SK-MEL-5 (cell line): ENCODE data around the gene B3GALT6. TPM values are rescaled to one million over a fixed set of nuclear protein-coding genes. Genes with fewer than 3 reads are reported as not detected.

Source experiments
- DNase-seq: peaks from one replicate; pipeline ENCODE4 v3.0.0-alpha.2; 2016; ENCODE audit warnings: low read depth, low spot score
- in situ Hi-C: cut with HindIII; loops from 2 replicates; pipeline ENCODE4 v1.10.0; 2016; ENCODE audit warnings: low sequenced_read_pairs, high pct_unique_total_duplicates, low pct_unique_long_range_greater_than_20kb
- total RNA-seq: library from RNA; depleted of rRNA; stranded (reverse); fragments of >200 nt; shearing (Covaris generic); gene quantifications from 2 replicates; pipeline ENCODE4 v1.2.3, GENCODE V29; 2014

Gene B3GALT6
- total RNA-seq, 1 experiment from 2014 or later, result 29.0 TPM

GRCh38 chr1:1237874-1238701, 6.1 kb downstream of the B3GALT6 start:
- in situ Hi-C loops, result no loop called here
- DNase-seq, result peak; percentile 17

- no peak for DNase-seq
- in situ Hi-C loops, result no loop called here
Observed at GRCh38 chr1:1238702-1239178, 6.7 kb downstream of the B3GALT6 start.

- in situ Hi-C loops, result no loop called here
- DNase-seq, result no peak
Observed at GRCh38 chr1:1239227-1239613, 7.2 kb downstream of the B3GALT6 start.

DNA sequence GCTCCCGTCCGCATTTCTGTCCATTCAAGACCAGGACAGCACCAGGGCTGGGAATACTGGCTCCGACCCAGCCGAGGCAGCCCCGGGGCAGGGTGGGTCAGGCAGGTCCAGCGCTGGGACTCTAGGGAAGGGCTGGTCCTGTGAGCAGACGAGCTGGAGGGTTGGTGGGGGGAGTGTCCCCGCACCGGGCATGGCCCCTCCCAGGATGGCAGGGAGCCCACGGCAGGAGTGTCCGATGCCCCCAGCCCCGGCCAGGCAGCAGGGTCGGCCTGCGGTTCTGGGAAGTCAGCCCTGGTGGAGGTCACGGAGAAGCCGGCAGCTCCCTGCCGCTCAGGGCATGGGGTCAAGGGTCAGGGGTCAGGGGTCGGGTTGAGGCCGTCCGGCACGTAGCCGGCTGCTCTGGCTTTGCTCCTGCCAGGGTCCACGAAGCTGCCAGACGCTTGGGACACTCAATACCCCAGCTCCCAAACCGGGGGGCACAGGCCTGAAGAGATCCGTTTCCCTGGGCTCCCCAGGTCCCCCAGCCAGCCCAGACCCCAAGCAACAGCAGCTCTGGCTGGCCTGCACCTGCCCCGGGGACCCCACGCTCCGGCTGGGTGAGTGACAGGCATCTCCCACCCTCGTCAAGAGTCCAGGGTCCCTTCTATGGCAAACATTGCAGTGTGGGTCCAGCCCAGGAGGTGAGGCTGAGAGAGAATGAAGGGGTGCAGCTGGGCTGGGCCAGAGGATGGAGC, 7.7 kb downstream of the B3GALT6 start:
- DNase-seq, result no peak
- in situ Hi-C loops, result no loop called here

DNA sequence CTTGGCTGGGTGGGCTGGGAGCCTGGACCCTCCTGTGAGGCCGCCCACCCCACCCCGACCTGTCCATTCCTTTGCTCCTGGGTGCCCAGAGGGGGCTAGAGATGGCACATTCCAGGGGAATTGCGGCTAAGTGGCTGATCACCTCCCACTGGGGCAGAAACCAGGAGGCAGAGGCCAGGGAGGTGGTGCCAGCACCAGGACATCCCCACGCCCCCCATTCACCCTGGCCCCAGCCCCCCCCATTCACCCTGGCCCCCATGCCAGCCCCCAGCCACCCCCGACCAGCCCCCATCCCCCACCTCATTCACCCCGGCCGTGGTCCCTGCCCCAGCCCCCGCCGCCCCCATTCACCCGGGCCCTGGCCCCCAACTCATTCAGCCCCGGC, 8.3 kb downstream of the B3GALT6 start:
- no peak for DNase-seq
- in situ Hi-C loops, result no loop called here

DNA sequence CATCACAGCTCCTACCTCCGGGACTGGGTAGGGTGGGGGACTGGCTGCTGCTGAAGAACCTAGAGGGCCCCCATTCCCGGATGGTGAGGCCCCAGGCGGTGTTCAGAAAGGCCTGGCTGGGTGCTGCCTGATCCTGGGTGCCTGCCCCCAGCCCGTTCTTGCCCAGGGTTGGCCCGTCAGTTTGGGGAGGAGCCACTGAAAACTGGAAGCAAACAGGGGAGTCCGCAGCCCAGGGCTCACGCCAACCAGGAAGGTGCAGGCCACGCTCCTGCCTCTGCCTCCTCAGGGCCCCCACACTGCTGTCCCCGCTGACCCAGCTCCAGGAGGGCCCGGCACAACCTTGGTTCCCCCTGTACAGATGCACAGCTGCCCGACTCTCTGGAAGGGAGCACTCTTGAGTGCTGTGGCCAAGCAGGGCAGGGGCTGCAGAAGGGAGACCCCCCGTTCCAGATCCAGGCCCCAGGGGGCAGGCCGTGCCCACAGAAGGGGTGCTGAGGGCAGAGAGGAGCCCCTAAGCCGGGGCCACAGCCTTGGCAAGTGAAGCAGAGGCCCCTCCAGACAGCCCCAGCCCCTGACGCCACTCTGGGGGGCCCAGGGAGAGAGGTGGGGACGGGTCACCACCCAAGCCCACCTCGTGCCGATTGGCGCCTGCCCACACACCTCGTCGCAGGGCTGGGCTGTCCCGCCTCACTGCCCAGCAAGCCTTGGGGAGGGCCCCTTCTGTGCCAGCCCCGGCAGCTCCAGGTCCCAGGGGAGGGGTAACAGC, 9.0 kb downstream of the B3GALT6 start:
- in situ Hi-C loops, result no loop called here
- no peak for DNase-seq

DNA sequence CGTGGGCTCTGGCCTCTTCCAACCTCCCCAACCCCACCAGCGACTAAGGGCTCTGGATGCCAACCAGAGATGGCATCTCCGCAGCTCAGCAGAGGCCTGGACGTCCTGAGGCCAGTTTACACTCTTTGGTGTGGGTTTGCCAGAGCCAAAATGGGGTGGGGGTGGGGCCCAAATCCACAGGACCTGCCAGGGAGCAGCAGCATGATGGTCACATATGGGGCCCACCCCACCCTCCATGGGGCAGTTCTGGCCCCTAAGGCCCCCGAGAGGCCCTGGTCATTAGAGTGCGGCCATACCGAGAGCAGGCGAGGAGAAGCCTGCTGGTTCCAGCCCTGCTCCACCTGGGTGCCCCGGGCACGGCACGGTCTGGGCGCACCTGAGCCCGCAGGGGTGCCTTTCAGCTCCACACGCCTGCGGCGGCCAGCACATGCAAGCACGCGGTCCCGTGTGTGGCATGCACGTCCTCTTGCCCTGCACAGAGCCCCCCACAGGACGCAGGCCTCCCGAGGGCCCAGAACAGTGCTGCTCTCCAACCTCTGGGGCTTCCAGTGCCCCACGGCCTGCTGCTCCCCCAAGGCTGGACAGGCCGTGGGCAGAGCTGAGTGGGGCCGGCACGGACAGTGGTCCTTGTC, 9.7 kb downstream of the B3GALT6 start:
- in situ Hi-C loops, result no loop called here
- DNase-seq, result no peak

GRCh38 chr1:1242461-1243265, 10.6 kb downstream of the B3GALT6 start:
- DNase-seq, result no peak
- in situ Hi-C loops, result no loop called here

DNA sequence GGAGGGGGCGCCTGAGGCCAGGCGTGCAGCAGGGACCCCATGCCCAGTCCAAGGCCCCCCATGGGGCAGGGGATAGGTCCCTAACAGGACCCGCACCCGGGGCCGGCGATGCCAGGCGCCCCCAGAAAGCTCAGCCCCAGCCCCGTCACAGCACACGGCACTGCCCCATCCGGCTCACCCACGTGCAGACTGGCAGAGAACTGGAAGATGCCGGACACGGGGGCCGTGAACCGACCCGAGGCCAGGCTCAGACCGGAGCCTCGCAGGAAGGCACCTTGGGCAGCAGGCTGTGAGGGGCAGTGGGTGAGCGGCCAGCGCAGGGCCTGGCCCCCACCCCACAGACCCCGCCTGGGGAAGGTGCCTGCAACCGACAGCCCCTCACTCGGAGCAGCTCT, 11.2 kb downstream of the B3GALT6 start:
- DNase-seq, result no peak
- in situ Hi-C loops, result no loop called here

GRCh38 chr1:1243807-1244191, 11.8 kb downstream of the B3GALT6 start:
- in situ Hi-C loops, result no loop called here
- no peak for DNase-seq

GRCh38 chr1:1244192-1244811, 12.3 kb downstream of the B3GALT6 start:
- in situ Hi-C loops, result no loop called here
- no peak for DNase-seq

GRCh38 chr1:1245178-1245816, 13.3 kb downstream of the B3GALT6 start:
- in situ Hi-C loops, result no loop called here

GRCh38 chr1:1245817-1246576, 14.0 kb downstream of the B3GALT6 start:
- in situ Hi-C loops, result no loop called here

More at GRCh38 chr1:1245178-1245816, 13.3 kb downstream of the B3GALT6 start:
- no peak for DNase-seq

DNA sequence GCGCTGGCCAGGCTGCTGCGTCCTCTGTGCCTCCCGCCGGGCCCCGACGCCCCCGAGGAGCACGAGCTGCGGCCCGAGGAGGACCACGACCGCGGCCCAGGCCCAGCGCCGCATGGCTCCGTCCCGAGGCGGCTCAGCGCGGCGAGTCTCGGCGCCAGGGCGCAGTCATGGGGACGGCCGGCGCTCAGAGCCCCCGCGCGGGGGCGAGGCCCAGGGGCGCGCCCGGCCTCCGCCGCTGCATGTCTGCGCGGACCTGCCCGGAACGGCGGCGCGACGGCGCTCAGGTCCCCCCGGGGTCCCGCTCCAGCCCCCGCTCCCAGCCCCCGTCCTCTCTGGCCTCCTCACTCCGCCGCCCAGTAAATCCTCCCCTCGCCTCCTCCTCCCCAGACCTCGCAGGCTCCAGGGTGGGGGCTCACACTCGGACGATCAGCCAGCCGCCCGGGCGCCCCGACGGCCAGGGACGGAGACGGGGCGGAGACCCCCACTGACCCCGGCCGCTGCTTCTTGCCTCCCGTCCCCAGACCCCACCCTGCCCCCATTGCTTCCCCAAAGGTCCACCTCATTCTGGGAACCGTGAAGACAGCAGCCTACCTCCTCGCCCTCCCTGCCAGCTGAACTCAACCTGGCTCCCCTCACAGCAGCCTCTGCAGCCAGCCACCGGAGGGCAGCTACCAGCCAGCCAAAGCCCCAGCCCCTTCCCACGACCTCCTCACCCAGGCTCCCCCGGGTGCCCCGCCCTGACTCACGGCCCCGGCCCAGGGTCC, 14.7 kb downstream of the B3GALT6 start, which contains the start of gene C1QTNF12:
Gene C1QTNF12, minus strand, starts transcription at position 146 of the 764 bp plus-strand sequence. Its CDS starts 32 bp downstream, at position 114.
- in situ Hi-C loops, result no loop called here
- DNase-seq, result no peak

More at GRCh38 chr1:1245817-1246576, 14.0 kb downstream of the B3GALT6 start:
- DNase-seq, result no peak
